HG03280 (cell line): Measurements from ENCODE around the gene PRB2.
"Not testable (repeated sequence)": the region's sequence is repeated elsewhere in the genome, so short reads cannot be mapped to it uniquely, and the experiment has no call there.

ENCODE experiments used
- ATAC-seq: cut with Tn5 transposase; IDR thresholded peaks from one replicate; pipeline ENCODE4 v1.9.1; 2021; ENCODE audit warnings: mild to moderate bottlenecking, moderate library complexity; ENCODE audit not compliant: unreplicated experiment

The PRB2 gene

GRCh38 chr12:11395467-11395866 lies at the start of gene PRB2:
Gene PRB2 (minus strand): TSS chr12:11395567. CDS start chr12:11395529, 38 bp downstream.
- not testable (repeated sequence) for ATAC-seq

- no peak for ATAC-seq
Observed at GRCh38 chr12:11437966-11438365, 42.6 kb upstream of the PRB2 start.

GRCh38 chr12:11433664-11434063 lies 38.3 kb upstream of the PRB2 start:
- ATAC-seq = no peak

GRCh38 chr12:11431486-11431885 lies 36.1 kb upstream of the PRB2 start:
- ATAC-seq = no peak

GRCh38 chr12:11427341-11427740 lies 32.0 kb upstream of the PRB2 start:
- no peak for ATAC-seq

- ATAC-seq = no peak
Observed at GRCh38 chr12:11412731-11413130, 17.4 kb upstream of the PRB2 start.

- ATAC-seq = no peak
Observed at GRCh38 chr12:11408096-11408495, 12.7 kb upstream of the PRB2 start.

- ATAC-seq = no peak
Observed at GRCh38 chr12:11397366-11397765, 2.0 kb upstream of the PRB2 start.

GRCh38 chr12:11391456-11391855 lies 3.9 kb downstream of the PRB2 start:
- ATAC-seq = not testable (repeated sequence)

GRCh38 chr12:11377420-11377819 lies 17.9 kb downstream of the PRB2 start:
- not testable (repeated sequence) for ATAC-seq

- no peak for ATAC-seq
Observed at GRCh38 chr12:11361151-11361550, 34.2 kb downstream of the PRB2 start.

GRCh38 chr12:11360205-11360883 lies 35.0 kb downstream of the PRB2 start:
- ATAC-seq = not testable (repeated sequence)

- ATAC-seq = not testable (repeated sequence)
Observed at GRCh38 chr12:11351736-11352135, 43.6 kb downstream of the PRB2 start.

GRCh38 chr12:11348439-11348838 lies 46.9 kb downstream of the PRB2 start:
- no peak for ATAC-seq

GRCh38 chr12:11347810-11348209 lies 47.6 kb downstream of the PRB2 start:
- ATAC-seq = no peak

- ATAC-seq = no peak
Observed at GRCh38 chr12:11344500-11344899, 50.9 kb downstream of the PRB2 start.
